Hematopoietic multipotent progenitor cell treated with erythropoietin and hydrocortisone succinate and interleukin-3 and kit ligand, for 4 days (in vitro differentiated cells): ENCODE results near the gene GSE1.

Experiments
- DNase-seq: peaks from one replicate; pipeline ENCODE4 v3.0.0-alpha.2; 2015

The GSE1 gene

DNA sequence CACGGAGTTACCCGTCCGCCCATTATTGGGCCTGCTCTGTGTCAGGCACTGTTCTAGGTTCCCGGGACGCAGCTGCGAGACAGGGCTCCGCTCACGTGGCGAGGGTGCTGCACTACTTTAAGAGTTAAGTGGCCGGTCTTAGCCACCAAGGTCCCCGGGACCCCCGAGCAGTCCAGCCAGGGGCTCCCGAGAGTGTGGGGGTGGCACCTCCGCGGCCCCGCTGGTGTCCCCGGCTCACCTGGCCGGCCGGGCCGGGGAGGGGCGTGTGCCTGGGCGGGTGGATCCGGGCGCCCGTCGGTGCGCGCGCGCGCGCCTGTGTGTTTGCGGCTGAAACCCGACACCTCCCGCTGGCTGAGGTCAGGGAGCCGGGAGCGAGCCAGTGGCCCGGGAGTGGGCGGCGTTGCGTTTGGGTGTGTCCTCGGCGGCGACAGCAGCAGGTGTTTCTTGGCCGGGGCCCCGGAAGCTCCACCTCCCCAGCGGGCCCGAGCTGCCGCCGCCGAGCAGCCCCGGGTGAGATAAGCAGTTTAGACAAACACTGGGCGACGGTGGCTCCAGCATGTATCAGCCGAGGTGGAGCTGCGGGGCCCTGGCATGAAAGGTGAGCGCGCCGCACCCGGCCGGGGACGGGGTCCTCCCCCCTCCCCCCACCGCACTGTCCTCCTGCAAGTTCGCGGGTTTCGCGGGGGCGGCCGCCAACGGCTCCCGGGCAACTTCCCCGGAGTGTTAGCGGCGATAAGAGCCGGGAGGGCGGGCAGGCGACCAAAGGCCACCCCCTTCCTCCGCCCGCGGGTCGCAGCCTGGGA lies at the start of gene GSE1:
TSS of gene GSE1 (plus strand) at position 522 of the 803 bp plus-strand sequence. CDS start at position 592, 70 bp downstream.
- DNase-seq = peak; percentile 96

DNA sequence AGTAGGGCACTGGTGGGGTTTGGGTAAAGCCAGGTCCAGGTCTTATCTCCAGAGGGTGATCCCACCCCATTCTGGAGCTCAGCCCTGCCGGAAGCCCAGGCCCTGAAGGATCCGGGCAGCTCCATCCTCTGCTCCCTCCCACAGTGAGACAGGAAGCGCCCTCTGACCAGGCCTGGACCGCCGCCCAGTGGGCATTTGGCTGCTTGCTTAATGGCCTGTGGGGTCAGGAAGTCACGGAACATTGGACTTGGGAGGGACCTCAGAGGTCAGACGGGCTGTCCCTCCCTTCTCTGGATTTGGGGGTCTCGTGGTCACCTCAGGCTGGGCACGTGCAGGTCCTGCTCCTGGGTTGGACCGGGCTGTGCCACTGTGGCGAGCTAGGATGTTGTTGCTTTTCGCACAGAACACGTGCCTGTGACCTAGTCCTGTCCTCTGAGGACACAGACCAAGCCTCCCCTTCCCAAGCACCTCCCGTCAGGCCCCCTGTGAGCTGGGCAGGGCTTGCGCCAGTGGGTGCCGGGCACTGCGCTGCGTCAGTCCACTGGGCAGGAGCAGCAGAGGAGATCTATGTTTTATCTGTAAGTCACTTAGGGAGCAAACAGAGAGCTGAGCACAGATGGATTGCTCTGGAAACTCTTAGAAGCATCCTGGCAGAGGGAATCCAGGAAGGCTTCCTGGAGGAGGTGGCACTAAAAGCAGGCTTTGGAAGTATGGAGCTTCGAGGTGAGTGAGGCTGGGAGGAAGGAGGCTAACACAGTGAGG lies 49.4 kb upstream of the GSE1 start:
- no peak for DNase-seq

DNA sequence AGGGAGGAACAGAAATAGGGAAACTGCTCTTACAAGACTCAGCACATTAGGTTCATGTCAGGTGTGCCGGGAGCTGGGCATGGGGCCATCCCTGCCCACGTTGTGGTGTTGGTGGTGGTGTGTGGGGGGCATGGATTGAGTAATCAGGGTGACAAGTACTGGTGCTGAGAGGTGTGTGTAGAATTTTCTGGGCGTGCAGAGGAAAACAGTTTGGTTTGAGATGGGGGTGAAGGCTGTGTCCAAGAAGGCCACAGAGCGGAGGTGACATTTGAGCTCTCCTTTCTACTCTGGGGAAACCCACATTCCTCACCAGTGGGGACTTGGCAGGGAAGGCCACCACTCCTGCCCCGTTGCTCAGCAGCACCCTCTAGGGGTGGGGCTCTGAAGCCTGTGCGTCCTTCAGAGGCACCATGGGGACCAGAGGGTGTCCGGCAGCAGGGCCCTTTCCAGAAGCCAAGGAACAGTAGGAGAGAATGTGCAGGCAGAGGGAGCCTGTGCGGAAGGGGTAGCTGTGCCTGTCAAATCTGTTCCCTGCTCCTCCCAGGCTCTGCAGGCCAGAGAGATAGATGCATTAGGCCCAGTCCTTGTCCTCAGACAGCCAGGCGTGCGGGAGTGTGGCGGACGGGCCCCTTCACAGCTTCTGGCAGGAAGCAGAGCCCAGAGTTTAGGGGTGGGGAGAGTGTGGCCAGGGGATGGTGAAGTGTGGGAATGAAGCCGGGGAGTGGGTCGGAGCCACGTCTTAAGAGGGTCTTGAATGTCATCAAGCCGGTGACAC lies 48.7 kb upstream of the GSE1 start:
- peak; percentile 66 for DNase-seq

DNA sequence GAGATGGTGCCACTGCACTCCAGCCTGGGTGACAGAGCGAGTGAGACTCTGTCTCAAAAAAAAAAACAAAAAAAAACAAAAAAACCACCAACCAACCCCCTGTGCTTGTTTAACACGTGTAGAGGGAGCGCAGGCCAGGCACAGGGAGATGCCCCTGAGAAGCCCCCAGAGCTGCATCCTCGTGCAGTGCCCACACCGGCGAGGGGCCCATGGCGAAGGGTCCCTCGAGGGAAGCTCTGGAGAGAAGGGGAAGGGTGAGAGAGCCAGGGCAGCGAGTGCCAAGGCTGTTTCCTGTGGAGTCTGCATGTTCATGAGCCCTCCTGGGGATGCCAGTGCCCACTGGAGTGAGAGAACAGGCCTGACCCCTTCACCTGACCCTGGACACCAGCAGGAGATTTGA lies 47.8 kb upstream of the GSE1 start:
- DNase-seq = no peak

DNA sequence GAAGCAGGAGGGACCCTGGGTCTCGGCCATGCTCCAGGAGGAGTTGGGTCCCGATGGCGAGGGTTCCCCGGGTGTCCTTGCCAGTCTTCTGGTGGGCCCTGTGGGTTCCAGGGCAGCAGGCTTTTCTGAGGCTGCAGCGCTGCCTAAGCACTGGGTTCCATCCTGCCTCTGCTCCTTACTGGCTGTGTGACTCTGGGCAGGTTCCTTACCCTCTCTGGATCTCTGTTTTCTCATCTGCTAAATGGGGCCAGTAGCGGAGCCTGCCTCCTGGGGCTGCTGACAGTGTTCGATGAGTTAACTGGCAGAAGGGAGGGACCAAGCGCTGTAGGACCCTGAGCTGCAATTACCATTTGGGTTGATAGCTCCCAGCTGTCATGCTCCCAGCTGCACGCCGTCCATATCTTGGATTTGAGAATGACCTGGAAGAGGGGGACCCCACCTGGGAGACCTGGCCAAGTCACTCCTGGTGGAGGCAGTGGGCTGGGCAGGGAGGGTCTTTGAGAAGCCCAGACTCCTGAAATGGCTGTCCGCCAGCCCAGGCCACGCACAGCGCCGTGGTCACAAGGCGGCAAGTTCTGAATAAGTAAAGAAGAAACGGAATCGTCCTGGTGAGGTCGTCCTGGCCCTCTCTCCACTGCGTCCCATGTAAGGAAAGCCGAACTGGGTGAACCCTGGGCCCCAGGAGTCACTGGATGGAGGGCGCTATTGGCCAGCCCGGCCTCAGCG lies 47.2 kb upstream of the GSE1 start:
- DNase-seq = no peak

DNA sequence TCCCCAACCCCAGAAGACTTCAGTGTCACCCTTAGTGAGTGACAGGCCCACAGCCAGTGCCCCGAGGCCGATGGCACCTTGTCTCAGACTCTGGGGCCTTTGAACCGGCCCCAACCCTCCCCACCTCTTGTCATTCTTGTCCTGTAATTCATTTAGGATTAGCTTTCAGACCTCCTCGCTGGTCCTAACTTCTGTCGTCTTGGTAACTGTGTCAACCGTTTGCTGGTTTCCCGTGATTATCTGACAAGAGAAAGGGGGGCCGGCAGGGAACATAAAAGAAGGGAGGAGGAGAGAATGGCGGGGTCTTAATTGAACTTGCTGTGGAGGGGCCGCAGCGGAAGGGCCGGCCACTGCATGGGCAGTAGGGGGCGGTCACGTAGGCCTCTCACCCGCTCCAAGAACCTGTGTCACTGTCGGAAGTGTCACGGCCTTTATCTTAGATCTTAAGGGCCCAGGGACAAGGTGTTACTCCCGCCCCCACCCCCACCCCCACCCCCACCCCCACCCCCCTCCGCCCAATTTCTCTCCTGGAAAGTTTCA lies 46.5 kb upstream of the GSE1 start:
- DNase-seq = peak; percentile 86

DNA sequence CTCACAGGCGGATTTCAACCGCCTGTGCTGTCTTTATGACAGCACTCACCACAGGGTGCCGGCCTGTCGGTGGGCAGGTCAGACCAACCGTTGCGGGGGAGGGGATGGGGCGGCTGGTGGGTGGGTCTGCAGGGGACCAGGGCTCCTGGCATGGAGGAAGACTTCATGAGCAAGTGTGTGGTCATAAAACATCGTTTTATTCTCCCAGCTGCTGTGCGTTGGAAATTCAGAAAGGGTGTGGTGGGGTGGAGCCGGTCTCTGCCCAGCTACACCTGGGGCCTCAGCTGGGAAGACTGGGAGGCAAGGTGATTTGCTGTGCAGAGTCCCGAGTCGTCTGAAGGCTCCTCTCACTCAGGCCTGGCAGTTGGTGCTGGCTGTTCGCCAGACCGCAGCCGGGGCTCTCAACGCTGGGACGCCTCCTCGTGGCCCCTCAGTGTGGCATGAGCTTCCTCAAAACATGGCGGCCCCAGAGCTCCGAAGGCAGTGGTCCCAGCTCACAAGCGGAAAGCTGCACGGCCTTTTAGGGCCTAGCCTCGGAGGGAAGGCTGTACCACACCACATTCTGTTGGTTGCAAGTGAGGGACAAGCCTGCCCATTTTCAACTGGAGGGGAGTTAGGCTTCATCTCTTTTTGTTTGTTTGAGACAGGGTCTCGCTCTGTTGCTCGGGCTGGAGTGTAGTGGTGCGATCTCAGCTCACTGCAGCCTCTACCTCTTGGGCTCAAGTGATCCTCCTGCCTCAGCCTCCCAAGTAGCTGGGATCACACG lies 45.8 kb upstream of the GSE1 start:
- peak; percentile 87 for DNase-seq

DNA sequence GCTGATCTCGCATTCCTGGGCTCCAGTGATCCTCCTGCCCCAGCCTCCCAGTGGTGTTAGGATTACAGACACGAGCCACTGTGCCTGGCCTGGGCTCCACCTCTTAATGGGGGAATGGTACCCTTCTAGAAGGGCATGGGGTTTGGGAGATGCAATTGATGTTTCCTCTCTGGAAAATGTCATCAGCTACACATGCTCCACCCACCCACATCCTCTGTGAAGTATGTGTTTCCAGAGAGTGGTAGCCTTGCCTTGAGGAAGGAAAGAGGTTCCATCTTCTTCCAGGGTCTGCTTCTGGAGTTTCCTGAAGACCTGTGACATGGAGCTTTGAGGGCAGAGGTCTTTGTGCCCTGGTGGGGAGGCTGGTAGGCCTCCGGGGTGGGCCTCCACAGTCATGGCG lies 45.2 kb upstream of the GSE1 start:
- DNase-seq = no peak

DNA sequence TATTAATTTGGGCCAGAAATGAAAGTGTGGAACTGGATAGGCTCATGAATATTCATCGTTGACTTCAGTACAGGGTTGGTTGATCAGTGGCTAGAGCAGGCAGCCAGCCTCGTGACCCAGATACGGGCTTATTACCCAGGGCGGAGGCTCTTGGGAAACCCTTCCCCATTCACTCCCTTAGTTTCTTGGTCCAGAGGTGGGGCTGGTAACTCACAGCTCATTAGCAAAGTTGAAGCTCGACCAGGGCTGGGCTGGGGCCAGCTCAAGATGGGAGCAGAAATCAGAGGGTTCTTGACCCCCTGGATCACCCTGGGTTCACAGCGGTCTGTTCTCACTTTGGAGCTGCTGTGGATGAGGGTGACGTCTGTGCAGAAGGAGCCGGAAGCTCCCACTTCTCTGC lies 44.6 kb upstream of the GSE1 start:
- peak; percentile 66 for DNase-seq

DNA sequence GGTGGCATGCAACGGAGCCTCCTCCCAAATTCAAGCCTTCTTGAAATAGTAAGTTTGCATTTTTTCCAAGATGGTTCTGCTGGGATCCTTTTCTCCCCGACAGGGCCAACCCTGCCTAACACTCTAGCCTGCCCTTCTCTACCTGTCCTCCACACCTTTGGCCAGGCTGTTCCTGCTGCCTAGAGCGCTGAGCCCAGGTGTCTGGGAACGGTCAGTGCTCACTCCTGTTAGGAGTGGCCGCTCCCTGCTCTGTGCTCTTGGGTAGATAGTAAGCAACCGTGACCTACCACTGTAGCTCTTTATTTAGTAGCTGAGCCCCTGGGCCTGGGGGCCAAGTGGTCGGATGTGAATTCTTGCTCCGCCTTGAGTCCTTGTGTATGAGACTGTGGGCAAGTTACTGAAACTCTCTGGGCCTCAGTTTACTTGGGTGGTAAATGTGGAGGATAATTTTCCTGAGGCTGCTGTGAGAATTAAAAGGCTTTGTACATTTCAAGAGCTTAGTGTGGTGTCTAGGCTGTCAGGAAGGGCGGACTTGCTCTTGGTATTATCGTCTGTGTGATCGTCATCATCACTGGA lies 44.0 kb upstream of the GSE1 start:
- DNase-seq = no peak

DNA sequence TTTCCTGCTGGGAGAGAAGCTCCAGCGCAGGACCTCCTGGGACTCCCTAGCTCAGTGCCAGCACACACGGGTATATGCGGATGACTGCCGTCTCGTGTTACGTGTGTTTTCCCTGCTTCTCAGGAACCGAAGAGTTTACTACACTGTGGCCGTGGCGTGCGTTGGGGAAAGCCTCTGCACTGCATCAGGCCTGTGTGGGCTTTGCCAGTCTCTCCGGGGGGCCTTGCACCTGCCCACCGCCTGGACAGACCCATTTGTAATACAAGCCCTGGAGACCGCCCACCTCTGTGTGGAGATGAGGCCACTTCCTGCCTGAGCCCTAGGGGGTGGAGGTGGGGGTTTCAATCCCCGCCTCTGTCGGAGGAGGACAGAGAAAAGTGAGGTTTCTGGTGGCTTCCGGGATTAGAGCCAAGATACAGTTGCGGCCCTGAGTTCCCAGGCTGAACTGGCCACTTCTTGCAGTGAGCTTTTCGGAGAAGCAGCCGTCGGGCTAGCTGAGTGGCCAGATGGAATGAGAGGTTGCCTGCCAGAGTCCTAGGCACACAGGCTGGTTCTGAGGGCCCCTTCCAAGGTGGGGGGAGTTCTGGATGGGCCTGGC lies 43.4 kb upstream of the GSE1 start:
- peak; percentile 95 for DNase-seq

DNA sequence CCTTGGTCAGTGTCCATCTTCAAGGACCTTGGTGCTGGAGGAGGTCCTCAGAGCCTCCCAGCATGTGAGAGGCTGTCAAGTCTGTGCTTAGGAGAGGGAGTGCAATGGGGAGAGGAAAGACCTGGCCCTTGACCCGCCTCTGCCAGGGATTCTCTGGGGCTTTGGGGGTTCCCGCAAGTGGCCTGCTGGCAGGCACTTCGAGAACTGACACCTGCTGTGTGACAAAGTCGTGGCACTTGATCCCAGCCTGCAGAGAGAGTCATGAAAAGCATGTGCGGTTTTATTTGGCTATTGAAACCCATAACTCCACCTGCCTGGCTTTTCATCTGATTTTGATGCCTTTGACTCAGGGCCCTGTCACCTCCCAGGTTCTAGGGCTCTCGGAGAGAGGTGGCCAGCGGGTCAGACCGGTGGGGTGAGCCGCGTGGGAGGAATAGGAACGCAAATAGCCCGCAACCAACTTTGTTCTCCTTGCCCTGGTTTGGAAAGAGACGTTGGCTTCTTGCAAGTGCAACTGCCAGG lies 42.8 kb upstream of the GSE1 start:
- peak; percentile 54 for DNase-seq

DNA sequence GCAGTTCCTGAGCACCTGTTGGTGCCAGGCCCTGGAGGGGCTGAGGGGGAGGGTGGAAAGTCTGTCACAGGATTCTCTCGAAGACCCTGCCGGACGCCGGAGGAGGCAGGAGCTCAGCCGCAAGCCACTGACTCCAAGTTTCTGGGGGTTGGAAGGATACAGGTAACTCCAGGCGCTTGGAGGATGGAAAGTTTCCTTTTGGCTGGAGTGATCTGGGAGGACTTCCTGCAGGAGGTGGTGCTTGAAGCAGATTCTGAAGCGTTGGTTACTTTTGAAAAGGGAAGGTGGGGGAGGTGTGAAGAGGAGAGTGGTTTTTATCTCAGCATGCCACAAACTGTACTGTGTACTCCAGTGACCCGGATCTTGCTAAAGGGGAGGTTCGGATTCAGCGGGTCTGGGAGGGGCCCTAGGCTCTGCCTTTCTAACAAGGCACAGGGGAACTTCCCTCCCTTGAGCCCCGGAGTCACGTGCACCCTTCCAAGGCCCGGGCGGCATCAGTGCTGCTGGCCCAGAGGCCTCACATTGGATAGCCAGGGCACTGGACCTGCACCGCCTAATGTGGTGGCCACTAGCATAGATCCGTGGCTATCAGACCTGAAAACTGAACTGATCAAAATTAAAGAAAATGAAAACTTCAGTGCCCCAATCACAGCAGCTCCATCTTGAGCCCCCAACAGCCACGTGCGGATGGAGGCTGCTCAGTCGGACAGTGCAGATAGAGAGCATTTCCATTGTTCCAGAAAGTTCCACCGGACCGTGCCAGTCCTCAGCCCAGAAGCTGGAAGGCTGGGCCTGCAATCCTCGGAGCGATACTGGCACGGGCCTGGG lies 42.2 kb upstream of the GSE1 start:
- DNase-seq = peak; percentile 99

DNA sequence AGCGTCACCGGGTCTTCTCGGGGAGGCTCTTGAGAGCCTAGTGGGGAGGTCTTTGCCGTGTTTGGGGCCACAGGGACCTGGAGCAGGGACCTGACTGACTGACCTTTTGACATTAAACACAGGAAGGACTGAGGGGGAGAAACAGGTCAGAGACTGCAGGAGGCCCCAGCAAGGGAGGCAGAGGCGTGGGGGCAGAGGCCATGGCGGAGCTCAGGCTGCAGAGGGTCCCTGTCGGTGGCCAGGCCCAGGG lies 41.6 kb upstream of the GSE1 start:
- DNase-seq = no peak

DNA sequence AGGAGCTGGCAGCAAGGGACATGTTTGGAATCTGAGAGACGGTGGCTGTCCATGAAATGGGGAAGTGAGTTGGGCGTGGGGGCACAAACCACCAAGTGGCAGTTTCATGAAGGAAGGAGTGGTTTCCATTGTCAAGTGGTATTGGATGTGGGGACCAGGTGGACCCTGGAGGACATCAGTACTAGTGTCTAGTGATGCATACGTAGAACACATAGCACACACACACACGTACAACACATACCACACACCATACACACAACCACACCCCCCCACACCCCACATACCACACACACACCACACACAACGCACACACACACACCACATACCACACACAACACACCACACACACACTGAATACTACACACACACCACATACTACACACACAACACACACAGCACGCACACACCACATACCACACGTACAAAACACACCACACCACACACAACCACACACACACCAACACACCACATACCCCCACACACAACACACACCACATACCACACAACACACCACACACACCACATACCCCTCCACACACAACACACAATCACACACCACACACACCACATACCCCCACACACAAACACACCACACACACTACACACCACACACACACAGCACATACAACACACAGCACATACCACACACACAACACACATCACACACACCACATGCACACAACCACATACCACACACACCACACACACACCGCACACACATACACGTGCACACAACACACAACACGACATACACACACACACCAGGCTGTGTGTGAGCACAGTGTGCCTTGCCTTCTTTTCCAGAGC lies 41.1 kb upstream of the GSE1 start:
- peak; percentile 98 for DNase-seq

DNA sequence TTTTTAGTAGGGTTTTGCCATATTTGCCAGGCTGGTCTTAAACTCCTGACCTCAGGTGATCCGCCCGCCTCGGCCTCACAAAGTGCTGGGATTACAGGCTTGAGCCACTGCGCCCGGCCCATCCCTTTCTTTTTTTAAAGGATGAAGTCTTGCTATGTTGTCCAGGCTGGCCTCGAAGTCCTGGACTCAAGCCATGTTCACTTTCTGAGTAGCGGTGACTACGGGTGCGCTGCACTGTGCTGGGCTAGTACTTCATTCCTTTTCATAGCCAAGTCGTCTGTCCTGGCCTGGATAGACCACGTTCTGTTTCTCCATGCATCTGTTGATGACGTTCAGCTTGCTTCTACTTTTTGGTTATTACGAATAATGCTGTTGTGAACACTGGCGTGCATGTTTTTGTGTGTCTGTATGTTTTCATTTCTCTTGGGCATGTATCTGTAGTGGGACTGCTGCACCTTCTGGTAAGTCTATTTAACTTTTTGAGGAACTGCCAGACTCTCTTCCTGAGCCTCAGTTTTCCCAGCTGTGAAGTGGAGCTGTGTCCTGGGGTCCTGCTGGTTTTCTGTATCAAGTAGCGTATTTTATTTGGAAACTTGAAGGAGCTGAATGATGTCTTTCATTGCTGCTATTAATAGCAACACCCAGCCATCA lies 40.0 kb upstream of the GSE1 start:
- no peak for DNase-seq

DNA sequence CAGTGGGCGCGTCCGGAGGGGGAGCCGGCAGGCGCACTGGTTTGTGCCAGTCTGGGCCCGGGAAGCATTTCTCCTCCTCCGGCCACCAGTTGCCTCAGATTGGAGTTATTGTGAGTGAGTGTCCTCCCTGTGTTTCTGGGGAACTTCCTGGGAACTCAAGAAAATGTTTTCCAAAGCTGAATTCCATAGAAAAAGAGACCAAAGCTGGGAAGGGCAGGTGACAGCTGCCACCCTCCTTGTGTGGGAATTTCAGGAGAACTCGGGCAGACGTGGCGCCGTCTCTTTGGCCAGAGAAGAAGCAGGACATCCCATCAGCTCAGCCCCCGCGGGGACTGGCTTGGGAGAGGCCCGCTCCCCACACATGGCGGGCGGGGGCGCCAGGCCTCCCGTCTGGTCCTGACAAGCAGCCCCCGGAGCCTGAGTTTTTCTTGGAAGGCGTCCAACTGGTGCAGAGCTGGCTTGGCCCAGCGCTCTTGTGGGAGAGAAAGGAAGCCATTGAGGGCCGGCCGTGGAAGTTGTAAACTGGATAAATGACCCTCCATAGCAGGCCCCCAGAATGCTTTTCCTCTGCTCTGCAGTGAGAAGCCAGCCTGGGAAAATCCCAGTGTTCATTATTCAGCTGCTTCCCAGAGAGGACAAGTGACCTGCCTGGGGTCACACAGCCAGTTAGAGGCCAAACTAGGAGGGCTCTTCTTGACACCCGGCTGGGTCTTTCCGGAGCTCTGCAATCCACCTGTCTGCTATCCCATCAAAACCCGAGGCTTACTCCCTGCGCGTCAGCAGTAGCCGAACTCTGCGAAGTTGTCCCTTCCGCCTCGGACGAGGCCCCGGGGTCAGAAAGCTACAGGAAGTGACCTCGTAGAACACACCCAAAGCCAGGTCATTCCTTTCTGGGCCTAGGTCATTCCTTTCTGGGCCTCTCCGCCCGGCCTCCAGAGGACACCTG lies 39.2 kb upstream of the GSE1 start:
- peak; percentile 70 for DNase-seq
